Endothelial cell of umbilical vein (primary cell): Measurements from ENCODE around the gene COG2. TPM values are rescaled to one million over a fixed set of nuclear protein-coding genes. Genes with fewer than 3 reads are reported as not detected.

ENCODE experiments used
- BruUV-seq: library from RNA; stranded (reverse); fragments of 400-500 nt; replicated peaks from 2 replicates; lab custom pipeline; 2021; lab: Mats Ljungman, UMichigan
- CTCF ChIA-PET: fragments of 300-600, 350-600 bp; sonication (Branson Sonifier 250); formaldehyde crosslinking; loops from one replicate; lab custom pipeline; 2021; ENCODE audit warnings: antibody characterized with exemption, inconsistent platforms; lab: Charles Lee
- POLR2A ChIA-PET: fragments of 300-600, 350-600 bp; sonication (Branson Sonifier 250); formaldehyde crosslinking; loops from one replicate; lab custom pipeline; 2021; ENCODE audit warnings: antibody characterized with exemption, inconsistent platforms; lab: Charles Lee
- DNase-seq: peaks from one replicate; pipeline ENCODE4 v3.0.0-alpha.2; 2011; ENCODE audit warnings: low read depth, low spot score
- FAIRE-seq: peaks from 2 replicates; lab custom pipeline; 2011; peaks lifted over from hg19 to GRCh38; lab: Jason Lieb, UNC
- H2AFZ ChIP-seq: 2 replicates; pipeline ENCODE4 v1.6.0; 2012; ENCODE audit warnings: low read depth, low read length, control low read depth, inconsistent platforms
- H3K27ac ChIP-seq: 2 replicates; pipeline ENCODE4 v1.5.1; 2011; ENCODE audit warnings: low read depth, mild to moderate bottlenecking, control low read depth, low read length, moderate library complexity; ENCODE audit not compliant: insufficient read depth
- H3K27me3 ChIP-seq, 2 experiments: 2 replicates each; pipeline versions ENCODE4 v1.6.0 to v1.6.1; 2011; ENCODE audit warnings: low read length in 2 of 2, mixed read lengths in 1 of 2; ENCODE audit not compliant: control insufficient read depth in 2 of 2, insufficient read depth in 2 of 2
- H3K36me3 ChIP-seq, 2 experiments: 2 replicates in 1 of 2; 3 replicates in 1 of 2; pipeline ENCODE4 v1.5.1; 2011; ENCODE audit warnings: low read length in 2 of 2, mild to moderate bottlenecking in 1 of 2, moderate library complexity in 1 of 2; ENCODE audit not compliant: control insufficient read depth in 2 of 2, insufficient read depth in 2 of 2; ENCODE audit errors: extremely low read depth in 1 of 2
- H3K4me1 ChIP-seq: 3 replicates; pipeline ENCODE4 v1.5.1; 2011; ENCODE audit warnings: mild to moderate bottlenecking, low read length; ENCODE audit not compliant: control insufficient read depth, insufficient read depth; ENCODE audit errors: extremely low read depth
- H3K4me2 ChIP-seq: 2 replicates; pipeline ENCODE4 v1.6.1; 2011; ENCODE audit warnings: low read length, control low read depth, mixed read lengths; ENCODE audit not compliant: insufficient read depth
- H3K4me3 ChIP-seq, 3 experiments: fragments of 200-600 bp in 1 of 3; sonication (generic), shearing (Covaris generic) in 1 of 3; replicated peaks in 1 of 3; 2 replicates each; pipeline ENCODE4 v1.5.1; 2011 to 2016; ENCODE audit warnings: control low read depth in 3 of 3, low read length in 3 of 3, mild to moderate bottlenecking in 2 of 3, inconsistent platforms in 1 of 3, low read depth in 1 of 3, moderate library complexity in 1 of 3; ENCODE audit not compliant: insufficient read depth in 1 of 3
- H3K79me2 ChIP-seq: 2 replicates; pipeline ENCODE4 v1.6.0; 2012; ENCODE audit warnings: low read length, inconsistent platforms; ENCODE audit not compliant: control insufficient read depth, insufficient read depth
- H3K9ac ChIP-seq: replicated peaks from 2 replicates; pipeline ENCODE3; 2011; ENCODE audit warnings: low read length, control low read depth; ENCODE audit not compliant: insufficient read depth; ENCODE audit errors: extremely low read depth
- H3K9me1 ChIP-seq: replicated peaks from 3 replicates; pipeline ENCODE4 v1.6.0; 2011; ENCODE audit warnings: mild to moderate bottlenecking, low read length; ENCODE audit not compliant: control insufficient read depth, insufficient read depth; ENCODE audit errors: extremely low read depth
- H3K9me3 ChIP-seq: replicated peaks from 2 replicates; pipeline ENCODE4 v1.5.1; 2012; ENCODE audit warnings: low read length, inconsistent platforms; ENCODE audit not compliant: control insufficient read depth, insufficient read depth
- H4K20me1 ChIP-seq: replicated peaks from 2 replicates; pipeline ENCODE3; 2011; ENCODE audit warnings: mild to moderate bottlenecking, low read length; ENCODE audit not compliant: control insufficient read depth, insufficient read depth; ENCODE audit errors: extremely low read depth
- EZH2 ChIP-seq: IDR thresholded peaks from 2 replicates; pipeline ENCODE4 v1.6.1; 2012; ENCODE audit warnings: borderline replicate concordance, low read depth, mild to moderate bottlenecking, moderate library complexity, low read length, inconsistent platforms; ENCODE audit not compliant: severe bottlenecking
- FOS ChIP-seq: IDR thresholded peaks from 2 replicates; pipeline ENCODE4 v1.6.1; 2011; ENCODE audit warnings: mild to moderate bottlenecking, low read length, moderate library complexity, borderline replicate concordance; ENCODE audit not compliant: insufficient read depth
- GATA2 ChIP-seq: IDR thresholded peaks from 2 replicates; pipeline ENCODE4 v1.7.0; 2011; ENCODE audit warnings: low read depth, mild to moderate bottlenecking, moderate library complexity, mixed read lengths, low read length; ENCODE audit not compliant: insufficient read length, insufficient read depth
- JUN ChIP-seq: IDR thresholded peaks from 2 replicates; pipeline ENCODE4 v1.6.1; 2011; ENCODE audit warnings: borderline replicate concordance, low read depth; ENCODE audit not compliant: insufficient read length, insufficient read depth
- MYC ChIP-seq: IDR thresholded peaks from one replicate; pipeline ENCODE4 v1.6.1; 2011; ENCODE audit warnings: mild to moderate bottlenecking, low read depth, low read length
- POLR2A ChIP-seq: IDR thresholded peaks from 2 replicates; pipeline ENCODE4 v1.6.1; 2012; ENCODE audit warnings: low read depth, mild to moderate bottlenecking, control low read depth, low read length
- POLR2AphosphoS5 ChIP-seq: IDR thresholded peaks from 2 replicates; pipeline ENCODE4 v1.6.1; 2012; ENCODE audit warnings: low read depth, mild to moderate bottlenecking, control low read depth, low read length, moderate library complexity; ENCODE audit not compliant: insufficient read depth
- dilution Hi-C: fragments of 300-500 bp; cut with MboI; formaldehyde crosslinking; loops from one replicate; pipeline ENCODE4 v1.15.0; 2019; ENCODE audit warnings: low sequenced_read_pairs; ENCODE audit not compliant: extremely low pct_ligation_motif_present
- intact Hi-C: fragments of 100-400 bp; cut with micrococcal nuclease; formaldehyde crosslinking; loops from one replicate; pipeline ENCODE4 v1.10.0; 2022
- polyA plus RNA-seq, 4 experiments: library from polyadenylated mRNA; depleted of rRNA in 3 of 4; stranded (reverse) in 3 of 4; unstranded in 1 of 4; fragments of >200 nt; gene quantifications; 2 replicates each; pipeline versions ENCODE4 v1.2.1 to v1.2.3, GENCODE V29; 2011 to 2012; ENCODE audit warnings: missing spikeins in 1 of 4
- total RNA-seq: library from RNA; stranded (reverse); gene quantifications from 2 replicates; pipeline ENCODE4 v1.2.3, GENCODE V29; 2021
- TF ChIP-seq, protein P1 (sequence below): IDR thresholded peaks from 2 replicates; pipeline ENCODE4 v1.6.1; 2011; ENCODE audit not compliant: insufficient read depth, insufficient read length
- TF ChIP-seq, protein P2 (sequence below), 2 donors: IDR thresholded peaks; 1 replicate in 1 of 2; 2 replicates in 1 of 2; pipeline ENCODE4 v1.5.1; 2011; ENCODE audit warnings: low read length in 2 of 2, mild to moderate bottlenecking in 2 of 2, moderate library complexity in 2 of 2, control low read depth in 1 of 2, inconsistent platforms in 1 of 2, low read depth in 1 of 2; ENCODE audit not compliant: insufficient read depth in 1 of 2; ENCODE audit errors: extremely low read depth in 1 of 2

The COG2 gene
- total and polyA plus RNA-seq, 2 donors (not counting 3 experiments of a cell fraction or from before 2014, with no cell fraction given): 7.6 to 24.2 TPM

DNA sequence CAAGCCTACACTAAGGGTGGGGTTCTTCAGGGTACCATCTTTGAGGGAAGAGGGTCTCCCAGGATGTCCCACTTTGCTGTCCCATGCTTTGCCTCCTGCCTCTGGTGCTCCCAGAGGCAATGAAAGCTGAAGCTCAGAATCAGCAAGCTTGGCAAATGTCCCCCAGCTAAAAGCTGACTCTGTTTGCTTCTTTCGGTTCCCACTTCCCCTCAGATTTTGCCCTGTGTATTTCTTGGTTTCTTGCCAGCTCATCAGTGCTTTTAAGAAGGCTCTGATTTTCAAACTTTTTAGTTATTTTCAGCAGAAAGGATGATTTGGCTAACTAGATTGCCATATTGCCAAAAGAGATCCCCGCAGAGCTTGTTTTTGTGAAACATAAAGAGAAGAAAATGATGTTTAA is 33.1 kb upstream of the COG2 start:
- no peaks in the 10 kb centered on the region for H3K36me3 ChIP-seq
- no peaks in the 10 kb centered on the region for H4K20me1 ChIP-seq
- no peaks in the 10 kb centered on the region for H3K9me1 ChIP-seq
- POLR2A ChIA-PET: no interaction called here
- no peaks in the 10 kb centered on the region for H3K27me3 ChIP-seq
- H3K4me1 ChIP-seq: no peaks in the 10 kb centered on the region
- DNase-seq (no peak), FAIRE-seq (no peak)
- H3K4me3 ChIP-seq: no peak overlapping the region
- intact Hi-C loops: no loop called here
- H3K9ac ChIP-seq: no peak overlapping the region
- no TSS peak for BruUV-seq
- CTCF ChIA-PET: no interaction called here
- no peak overlapping the region for H3K4me2 ChIP-seq
- dilution Hi-C loops: no loop called here
- no peak overlapping the region for H3K27ac ChIP-seq
- no peaks in the 10 kb centered on the region for H3K9me3 ChIP-seq
- TF ChIP-seq GATA2 (no peak), EZH2 (no peak), JUN (no peak), FOS (no peak)
- TF ChIP-seq, protein P1, sequence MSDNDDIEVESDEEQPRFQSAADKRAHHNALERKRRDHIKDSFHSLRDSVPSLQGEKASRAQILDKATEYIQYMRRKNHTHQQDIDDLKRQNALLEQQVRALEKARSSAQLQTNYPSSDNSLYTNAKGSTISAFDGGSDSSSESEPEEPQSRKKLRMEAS: no peak
- H3K79me2 ChIP-seq: no peaks in the 10 kb centered on the region
- H2AFZ ChIP-seq: no peak overlapping the region

DNA sequence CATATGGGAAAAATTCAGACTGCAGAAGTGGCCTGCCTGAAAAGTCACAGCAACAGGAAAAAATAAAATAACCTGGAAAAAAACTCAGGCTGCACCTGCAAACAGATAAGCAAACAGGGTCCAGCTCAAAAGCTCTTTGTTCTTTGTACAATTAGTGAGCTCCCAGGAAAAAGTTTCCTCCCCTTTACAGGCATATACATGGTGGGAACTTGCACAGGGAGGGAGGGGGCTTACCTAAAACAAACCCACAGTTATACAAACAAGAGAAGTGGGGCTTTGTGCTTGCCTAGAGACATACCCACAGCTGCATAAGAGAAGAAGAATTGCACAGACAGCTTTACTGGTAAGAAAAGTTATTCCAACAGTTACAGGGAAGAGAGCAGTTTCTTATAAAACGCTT is 31.7 kb upstream of the COG2 start:
- dilution Hi-C loops: no loop called here
- H3K36me3 ChIP-seq: no peaks in the 10 kb centered on the region
- H3K9me1 ChIP-seq: no peaks in the 10 kb centered on the region
- H3K79me2 ChIP-seq: no peaks in the 10 kb centered on the region
- no peak for FAIRE-seq
- intact Hi-C loops: no loop called here
- H3K9me3 ChIP-seq: no peaks in the 10 kb centered on the region
- no peaks in the 10 kb centered on the region for H3K27me3 ChIP-seq
- H3K4me1 ChIP-seq: no peaks in the 10 kb centered on the region
- POLR2A ChIA-PET: no interaction called here
- BruUV-seq: no TSS peak
- no peak for DNase-seq
- no peak overlapping the region for H3K27ac ChIP-seq
- H2AFZ ChIP-seq: no peak overlapping the region
- no peak for TF ChIP-seq POLR2AphosphoS5
- no peak for TF ChIP-seq GATA2
- TF ChIP-seq EZH2: no peak
- TF ChIP-seq FOS: no peak
- no peak for TF ChIP-seq POLR2A
- TF ChIP-seq, protein P2, sequence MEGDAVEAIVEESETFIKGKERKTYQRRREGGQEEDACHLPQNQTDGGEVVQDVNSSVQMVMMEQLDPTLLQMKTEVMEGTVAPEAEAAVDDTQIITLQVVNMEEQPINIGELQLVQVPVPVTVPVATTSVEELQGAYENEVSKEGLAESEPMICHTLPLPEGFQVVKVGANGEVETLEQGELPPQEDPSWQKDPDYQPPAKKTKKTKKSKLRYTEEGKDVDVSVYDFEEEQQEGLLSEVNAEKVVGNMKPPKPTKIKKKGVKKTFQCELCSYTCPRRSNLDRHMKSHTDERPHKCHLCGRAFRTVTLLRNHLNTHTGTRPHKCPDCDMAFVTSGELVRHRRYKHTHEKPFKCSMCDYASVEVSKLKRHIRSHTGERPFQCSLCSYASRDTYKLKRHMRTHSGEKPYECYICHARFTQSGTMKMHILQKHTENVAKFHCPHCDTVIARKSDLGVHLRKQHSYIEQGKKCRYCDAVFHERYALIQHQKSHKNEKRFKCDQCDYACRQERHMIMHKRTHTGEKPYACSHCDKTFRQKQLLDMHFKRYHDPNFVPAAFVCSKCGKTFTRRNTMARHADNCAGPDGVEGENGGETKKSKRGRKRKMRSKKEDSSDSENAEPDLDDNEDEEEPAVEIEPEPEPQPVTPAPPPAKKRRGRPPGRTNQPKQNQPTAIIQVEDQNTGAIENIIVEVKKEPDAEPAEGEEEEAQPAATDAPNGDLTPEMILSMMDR (IDR thresholded peaks at IDR 0.05; ENCODE audit: extremely low read depth in 1 of 2, insufficient read depth in 1 of 2, low read depth in 1 of 2, low read length in 2 of 2): no peak
- no peak for TF ChIP-seq MYC
- no peak for TF ChIP-seq JUN
- TF ChIP-seq, protein P1: no peak
- H3K4me2 ChIP-seq: no peak overlapping the region
- H4K20me1 ChIP-seq: no peaks in the 10 kb centered on the region
- CTCF ChIA-PET: no interaction called here
- no peak overlapping the region for H3K9ac ChIP-seq
- no peak overlapping the region for H3K4me3 ChIP-seq
